GM23338 (cell line): Measurements from ENCODE around the gene GPD2. TPM values are rescaled to one million over a fixed set of nuclear protein-coding genes. Genes with fewer than 3 reads are reported as not detected.

Experiments used
- ATAC-seq: fragments of 200-7000 bp; cut with Tn5 transposase; 3 replicates; pipeline ENCODE4 v1.9.1; 2020
- DNase-seq: peaks from one replicate; pipeline ENCODE4 v3.0.0-alpha.2; 2015; ENCODE audit warnings: low spot score
- H2AFZ ChIP-seq: fragments of 200-600 bp; sonication (generic); 2 replicates; pipeline ENCODE4 v1.8.0; 2016; ENCODE audit warnings: antibody characterized with exemption, mild to moderate bottlenecking, moderate library complexity
- H3F3A ChIP-seq: fragments of 200-600 bp; sonication (generic); replicated peaks from 2 replicates; pipeline ENCODE4 v1.8.0; 2017; ENCODE audit warnings: antibody characterized with exemption, mixed run types, low read depth
- H3K27ac ChIP-seq: fragments of 200-600 bp; sonication (generic); 2 replicates; pipeline ENCODE4 v1.6.1; 2016; ENCODE audit warnings: low read depth
- H3K27me3 ChIP-seq: fragments of 200-600 bp; sonication (generic); 2 replicates; pipeline ENCODE4 v1.8.0; 2016; ENCODE audit warnings: mild to moderate bottlenecking, mixed run types, moderate library complexity; ENCODE audit not compliant: insufficient read depth
- H3K36me3 ChIP-seq: fragments of 200-600 bp; sonication (generic); 2 replicates; pipeline ENCODE4 v1.8.0; 2016; ENCODE audit warnings: mild to moderate bottlenecking; ENCODE audit not compliant: insufficient read depth
- H3K4me1 ChIP-seq: fragments of 200-600 bp; sonication (generic); 2 replicates; pipeline ENCODE4 v1.8.0; 2016; ENCODE audit warnings: mild to moderate bottlenecking, moderate library complexity; ENCODE audit not compliant: insufficient read depth
- H3K4me2 ChIP-seq: fragments of 200-600 bp; sonication (generic); 2 replicates; pipeline ENCODE4 v1.7.1; 2017; ENCODE audit warnings: mixed run types
- H3K4me3 ChIP-seq: fragments of 200-600 bp; sonication (generic); 2 replicates; pipeline ENCODE4 v1.6.1; 2016; ENCODE audit warnings: mixed run types
- H3K79me2 ChIP-seq: fragments of 200-600 bp; sonication (generic); replicated peaks from 2 replicates; pipeline ENCODE4 v1.8.0; 2017; ENCODE audit warnings: mild to moderate bottlenecking; ENCODE audit not compliant: insufficient read depth
- H3K9me2 ChIP-seq: fragments of 200-600 bp; sonication (generic); 2 replicates; pipeline ENCODE4 v1.8.0; 2017; ENCODE audit not compliant: insufficient read depth
- H4K20me1 ChIP-seq: fragments of 200-600 bp; sonication (generic); replicated peaks from 2 replicates; pipeline ENCODE4 v1.8.0; 2017; ENCODE audit warnings: mild to moderate bottlenecking; ENCODE audit not compliant: insufficient read depth
- H3K27ac Mint-ChIP-seq: 2 replicates; pipeline ENCODE4 v1.8.0; 2020; ENCODE audit warnings: inconsistent platforms, mild to moderate bottlenecking, moderate library complexity, mixed read lengths
- H3K27me3 Mint-ChIP-seq: 3 replicates; pipeline ENCODE4 v1.8.0; 2022; ENCODE audit warnings: low read depth, mild to moderate bottlenecking, moderate library complexity, mixed read lengths, inconsistent platforms; ENCODE audit not compliant: insufficient read depth, poor library complexity
- H3K36me3 Mint-ChIP-seq: 3 replicates; pipeline ENCODE4 v1.8.0; 2021; ENCODE audit warnings: low read depth, mild to moderate bottlenecking, inconsistent platforms, moderate library complexity, mixed read lengths
- H3K4me1 Mint-ChIP-seq: 3 replicates; pipeline ENCODE4 v1.8.0; 2020; ENCODE audit warnings: mild to moderate bottlenecking, inconsistent platforms, mixed read lengths
- H3K4me3 Mint-ChIP-seq: 3 replicates; pipeline ENCODE4 v1.8.0; 2021; ENCODE audit warnings: moderate library complexity, mild to moderate bottlenecking, inconsistent platforms, mixed read lengths
- H3K9me3 Mint-ChIP-seq: 3 replicates; pipeline ENCODE4 v1.8.0; 2020; ENCODE audit warnings: moderate library complexity, mild to moderate bottlenecking, inconsistent platforms, mixed read lengths
- CREB1 ChIP-seq: fragments of 250-450 bp; sonication (Bioruptor Pico); IDR thresholded peaks from 2 replicates; pipeline ENCODE4 v1.5.0; 2020; ENCODE audit warnings: low read depth, mild to moderate bottlenecking, moderate library complexity
- EZH2 ChIP-seq: fragments of 200-600 bp; sonication (generic); IDR thresholded peaks from one replicate; pipeline ENCODE4 v1.8.0; 2017; ENCODE audit warnings: antibody characterized with exemption, mild to moderate bottlenecking, low read depth; ENCODE audit not compliant: unreplicated experiment
- EZH2phosphoT487 ChIP-seq: fragments of 200-600 bp; sonication (generic); IDR thresholded peaks from one replicate; pipeline ENCODE4 v1.8.1; 2018; ENCODE audit warnings: antibody characterized with exemption; ENCODE audit not compliant: unreplicated experiment
- JUNB ChIP-seq: IDR thresholded peaks from one replicate; pipeline ENCODE4 v1.6.1; 2016; ENCODE audit warnings: antibody characterized with exemption; ENCODE audit not compliant: unreplicated experiment
- NANOG ChIP-seq: IDR thresholded peaks from 2 replicates; pipeline ENCODE4 v1.6.1; 2016; ENCODE audit warnings: antibody characterized with exemption, borderline replicate concordance
- POLR2AphosphoS5 ChIP-seq: IDR thresholded peaks from 2 replicates; pipeline ENCODE4 v1.6.1; 2016; ENCODE audit warnings: antibody characterized with exemption, low read depth
- STAT1 ChIP-seq: IDR thresholded peaks from one replicate; pipeline ENCODE4 v1.6.1; 2016; ENCODE audit warnings: antibody characterized with exemption; ENCODE audit not compliant: unreplicated experiment
- ZNF114 ChIP-seq: fragments of 250-450 bp; sonication (Bioruptor Pico); IDR thresholded peaks from 2 replicates; pipeline ENCODE4 v1.5.0; 2020; ENCODE audit warnings: mild to moderate bottlenecking, moderate library complexity
- ZNF331 ChIP-seq: fragments of 250-450 bp; sonication (Bioruptor Pico); IDR thresholded peaks from 2 replicates; pipeline ENCODE4 v1.5.0; 2020; ENCODE audit warnings: low read depth, mild to moderate bottlenecking, moderate library complexity
- polyA plus RNA-seq: library from polyadenylated mRNA; unstranded; fragments of >200 nt; fragmentation: Nextera tagmentation; extraction: Ambion mirVana; gene quantifications from 2 replicates; pipeline ENCODE4 v1.2.1, GENCODE V29; 2016
- total RNA-seq: library from RNA; depleted of rRNA; stranded (reverse); fragments of >200 nt; shearing (Covaris generic); gene quantifications from 2 replicates; pipeline ENCODE4 v1.2.3, GENCODE V29; 2014
- TF ChIP-seq, protein P1 (sequence below): fragments of 250-450 bp; sonication (Bioruptor Pico); IDR thresholded peaks from 2 replicates; pipeline ENCODE4 v1.5.0; 2020; ENCODE audit warnings: mild to moderate bottlenecking, moderate library complexity
- TF ChIP-seq, protein P2 (sequence below): IDR thresholded peaks from 2 replicates; pipeline ENCODE4 v1.6.1; 2016; ENCODE audit warnings: antibody characterized with exemption
- TF ChIP-seq, protein P3 (sequence below): IDR thresholded peaks from one replicate; pipeline ENCODE4 v1.6.1; 2018; ENCODE audit warnings: antibody characterized with exemption; ENCODE audit not compliant: unreplicated experiment
- TF ChIP-seq, protein P4 (sequence below), 2 experiments: fragments of 200-600 bp in 1 of 2; sonication (generic) in 1 of 2; conservative IDR thresholded peaks; 2 replicates each; pipeline versions ENCODE4 v1.5.1 to v1.6.1; 2016 to 2017; ENCODE audit warnings: antibody characterized with exemption in 2 of 2, low read depth in 2 of 2, mild to moderate bottlenecking in 2 of 2, moderate library complexity in 1 of 2

Gene GPD2
- total and polyA plus RNA-seq, 2 experiments from 2014 or later = 9.4 to 67.4 TPM

DNA sequence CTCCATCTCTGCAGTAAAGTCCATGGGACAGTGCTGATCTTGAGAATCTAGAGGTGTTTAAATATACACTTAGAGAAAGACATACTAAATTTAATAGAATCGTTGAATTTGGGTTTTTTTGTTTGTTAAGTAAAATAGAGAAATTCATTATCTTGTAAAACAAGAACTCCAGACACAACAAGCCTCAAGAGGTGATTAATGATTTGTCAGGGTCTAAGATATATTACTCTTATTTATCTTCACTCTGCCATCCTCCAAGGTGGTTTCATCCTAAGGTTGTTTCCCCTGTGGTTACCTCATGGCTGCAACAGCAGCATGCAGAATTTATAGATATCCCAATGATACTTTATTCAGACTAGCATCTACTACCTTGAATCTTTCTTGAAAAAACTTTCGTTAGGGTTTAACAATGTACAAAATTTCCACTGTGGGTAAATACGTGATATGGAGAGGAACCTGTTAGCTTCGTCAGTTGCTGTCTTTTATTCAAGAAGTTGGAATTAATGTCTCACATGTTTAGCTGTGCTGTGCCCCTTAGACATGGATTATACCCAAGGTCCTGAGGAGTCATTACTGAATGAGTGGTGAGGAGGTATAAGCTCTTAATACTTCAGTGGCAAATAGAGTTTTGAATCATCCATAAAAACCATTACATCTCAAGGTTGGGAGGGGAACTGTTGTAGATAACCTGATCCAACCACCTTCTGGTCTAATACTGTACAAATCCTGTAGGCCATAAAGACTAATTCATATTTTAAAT is 128.0 kb downstream of the GPD2 start:
- no peaks in the 10 kb centered on the region for H3K36me3 ChIP-seq
- H3F3A ChIP-seq = no peaks in the 10 kb centered on the region
- H3K4me3 ChIP-seq = no peak overlapping the region
- no peaks in the 10 kb centered on the region for H3K27me3 Mint-ChIP-seq
- H3K4me3 Mint-ChIP-seq = no peak overlapping the region
- no peaks in the 10 kb centered on the region for H4K20me1 ChIP-seq
- DNase-seq (no peak), ATAC-seq (no peak)
- H3K27me3 ChIP-seq = no peaks in the 10 kb centered on the region
- no peak overlapping the region for H3K27ac Mint-ChIP-seq
- H3K4me1 ChIP-seq = peaks cover 17% of the 10 kb centered on the region
- H3K79me2 ChIP-seq = no peaks in the 10 kb centered on the region
- H2AFZ ChIP-seq = no peak overlapping the region
- no peaks in the 10 kb centered on the region for H3K9me2 ChIP-seq
- TF ChIP-seq CREB1 = no peak
- TF ChIP-seq POLR2AphosphoS5 = no peak
- TF ChIP-seq JUNB = no peak
- TF ChIP-seq ZNF331 = no peak
- no peak for TF ChIP-seq ZNF114 (CRISPR knock-in tag)
- TF ChIP-seq, protein P1, sequence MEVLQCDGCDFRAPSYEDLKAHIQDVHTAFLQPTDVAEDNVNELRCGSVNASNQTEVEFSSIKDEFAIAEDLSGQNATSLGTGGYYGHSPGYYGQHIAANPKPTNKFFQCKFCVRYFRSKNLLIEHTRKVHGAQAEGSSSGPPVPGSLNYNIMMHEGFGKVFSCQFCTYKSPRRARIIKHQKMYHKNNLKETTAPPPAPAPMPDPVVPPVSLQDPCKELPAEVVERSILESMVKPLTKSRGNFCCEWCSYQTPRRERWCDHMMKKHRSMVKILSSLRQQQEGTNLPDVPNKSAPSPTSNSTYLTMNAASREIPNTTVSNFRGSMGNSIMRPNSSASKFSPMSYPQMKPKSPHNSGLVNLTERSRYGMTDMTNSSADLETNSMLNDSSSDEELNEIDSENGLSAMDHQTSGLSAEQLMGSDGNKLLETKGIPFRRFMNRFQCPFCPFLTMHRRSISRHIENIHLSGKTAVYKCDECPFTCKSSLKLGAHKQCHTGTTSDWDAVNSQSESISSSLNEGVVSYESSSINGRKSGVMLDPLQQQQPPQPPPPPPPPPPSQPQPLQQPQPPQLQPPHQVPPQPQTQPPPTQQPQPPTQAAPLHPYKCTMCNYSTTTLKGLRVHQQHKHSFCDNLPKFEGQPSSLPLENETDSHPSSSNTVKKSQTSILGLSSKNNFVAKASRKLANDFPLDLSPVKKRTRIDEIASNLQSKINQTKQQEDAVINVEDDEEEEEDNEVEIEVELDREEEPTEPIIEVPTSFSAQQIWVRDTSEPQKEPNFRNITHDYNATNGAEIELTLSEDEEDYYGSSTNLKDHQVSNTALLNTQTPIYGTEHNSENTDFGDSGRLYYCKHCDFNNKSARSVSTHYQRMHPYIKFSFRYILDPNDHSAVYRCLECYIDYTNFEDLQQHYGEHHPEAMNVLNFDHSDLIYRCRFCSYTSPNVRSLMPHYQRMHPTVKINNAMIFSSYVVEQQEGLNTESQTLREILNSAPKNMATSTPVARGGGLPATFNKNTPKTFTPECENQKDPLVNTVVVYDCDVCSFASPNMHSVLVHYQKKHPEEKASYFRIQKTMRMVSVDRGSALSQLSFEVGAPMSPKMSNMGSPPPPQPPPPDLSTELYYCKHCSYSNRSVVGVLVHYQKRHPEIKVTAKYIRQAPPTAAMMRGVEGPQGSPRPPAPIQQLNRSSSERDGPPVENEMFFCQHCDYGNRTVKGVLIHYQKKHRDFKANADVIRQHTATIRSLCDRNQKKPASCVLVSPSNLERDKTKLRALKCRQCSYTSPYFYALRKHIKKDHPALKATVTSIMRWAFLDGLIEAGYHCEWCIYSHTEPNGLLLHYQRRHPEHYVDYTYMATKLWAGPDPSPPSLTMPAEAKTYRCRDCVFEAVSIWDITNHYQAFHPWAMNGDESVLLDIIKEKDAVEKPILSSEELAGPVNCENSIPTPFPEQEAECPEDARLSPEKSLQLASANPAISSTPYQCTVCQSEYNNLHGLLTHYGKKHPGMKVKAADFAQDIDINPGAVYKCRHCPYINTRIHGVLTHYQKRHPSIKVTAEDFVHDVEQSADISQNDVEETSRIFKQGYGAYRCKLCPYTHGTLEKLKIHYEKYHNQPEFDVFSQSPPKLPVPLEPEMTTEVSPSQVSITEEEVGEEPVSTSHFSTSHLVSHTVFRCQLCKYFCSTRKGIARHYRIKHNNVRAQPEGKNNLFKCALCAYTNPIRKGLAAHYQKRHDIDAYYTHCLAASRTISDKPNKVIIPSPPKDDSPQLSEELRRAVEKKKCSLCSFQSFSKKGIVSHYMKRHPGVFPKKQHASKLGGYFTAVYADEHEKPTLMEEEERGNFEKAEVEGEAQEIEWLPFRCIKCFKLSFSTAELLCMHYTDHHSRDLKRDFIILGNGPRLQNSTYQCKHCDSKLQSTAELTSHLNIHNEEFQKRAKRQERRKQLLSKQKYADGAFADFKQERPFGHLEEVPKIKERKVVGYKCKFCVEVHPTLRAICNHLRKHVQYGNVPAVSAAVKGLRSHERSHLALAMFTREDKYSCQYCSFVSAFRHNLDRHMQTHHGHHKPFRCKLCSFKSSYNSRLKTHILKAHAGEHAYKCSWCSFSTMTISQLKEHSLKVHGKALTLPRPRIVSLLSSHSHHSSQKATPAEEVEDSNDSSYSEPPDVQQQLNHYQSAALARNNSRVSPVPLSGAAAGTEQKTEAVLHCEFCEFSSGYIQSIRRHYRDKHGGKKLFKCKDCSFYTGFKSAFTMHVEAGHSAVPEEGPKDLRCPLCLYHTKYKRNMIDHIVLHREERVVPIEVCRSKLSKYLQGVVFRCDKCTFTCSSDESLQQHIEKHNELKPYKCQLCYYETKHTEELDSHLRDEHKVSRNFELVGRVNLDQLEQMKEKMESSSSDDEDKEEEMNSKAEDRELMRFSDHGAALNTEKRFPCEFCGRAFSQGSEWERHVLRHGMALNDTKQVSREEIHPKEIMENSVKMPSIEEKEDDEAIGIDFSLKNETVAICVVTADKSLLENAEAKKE (CRISPR knock-in tag) = no peak
- no peak for TF ChIP-seq EZH2phosphoT487
- TF ChIP-seq NANOG = no peak
- TF ChIP-seq STAT1 = no peak
- TF ChIP-seq, protein P2, sequence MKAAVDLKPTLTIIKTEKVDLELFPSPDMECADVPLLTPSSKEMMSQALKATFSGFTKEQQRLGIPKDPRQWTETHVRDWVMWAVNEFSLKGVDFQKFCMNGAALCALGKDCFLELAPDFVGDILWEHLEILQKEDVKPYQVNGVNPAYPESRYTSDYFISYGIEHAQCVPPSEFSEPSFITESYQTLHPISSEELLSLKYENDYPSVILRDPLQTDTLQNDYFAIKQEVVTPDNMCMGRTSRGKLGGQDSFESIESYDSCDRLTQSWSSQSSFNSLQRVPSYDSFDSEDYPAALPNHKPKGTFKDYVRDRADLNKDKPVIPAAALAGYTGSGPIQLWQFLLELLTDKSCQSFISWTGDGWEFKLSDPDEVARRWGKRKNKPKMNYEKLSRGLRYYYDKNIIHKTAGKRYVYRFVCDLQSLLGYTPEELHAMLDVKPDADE = no peak
- no peak for TF ChIP-seq EZH2
- TF ChIP-seq, protein P3, sequence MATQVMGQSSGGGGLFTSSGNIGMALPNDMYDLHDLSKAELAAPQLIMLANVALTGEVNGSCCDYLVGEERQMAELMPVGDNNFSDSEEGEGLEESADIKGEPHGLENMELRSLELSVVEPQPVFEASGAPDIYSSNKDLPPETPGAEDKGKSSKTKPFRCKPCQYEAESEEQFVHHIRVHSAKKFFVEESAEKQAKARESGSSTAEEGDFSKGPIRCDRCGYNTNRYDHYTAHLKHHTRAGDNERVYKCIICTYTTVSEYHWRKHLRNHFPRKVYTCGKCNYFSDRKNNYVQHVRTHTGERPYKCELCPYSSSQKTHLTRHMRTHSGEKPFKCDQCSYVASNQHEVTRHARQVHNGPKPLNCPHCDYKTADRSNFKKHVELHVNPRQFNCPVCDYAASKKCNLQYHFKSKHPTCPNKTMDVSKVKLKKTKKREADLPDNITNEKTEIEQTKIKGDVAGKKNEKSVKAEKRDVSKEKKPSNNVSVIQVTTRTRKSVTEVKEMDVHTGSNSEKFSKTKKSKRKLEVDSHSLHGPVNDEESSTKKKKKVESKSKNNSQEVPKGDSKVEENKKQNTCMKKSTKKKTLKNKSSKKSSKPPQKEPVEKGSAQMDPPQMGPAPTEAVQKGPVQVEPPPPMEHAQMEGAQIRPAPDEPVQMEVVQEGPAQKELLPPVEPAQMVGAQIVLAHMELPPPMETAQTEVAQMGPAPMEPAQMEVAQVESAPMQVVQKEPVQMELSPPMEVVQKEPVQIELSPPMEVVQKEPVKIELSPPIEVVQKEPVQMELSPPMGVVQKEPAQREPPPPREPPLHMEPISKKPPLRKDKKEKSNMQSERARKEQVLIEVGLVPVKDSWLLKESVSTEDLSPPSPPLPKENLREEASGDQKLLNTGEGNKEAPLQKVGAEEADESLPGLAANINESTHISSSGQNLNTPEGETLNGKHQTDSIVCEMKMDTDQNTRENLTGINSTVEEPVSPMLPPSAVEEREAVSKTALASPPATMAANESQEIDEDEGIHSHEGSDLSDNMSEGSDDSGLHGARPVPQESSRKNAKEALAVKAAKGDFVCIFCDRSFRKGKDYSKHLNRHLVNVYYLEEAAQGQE = no peak
- TF ChIP-seq, protein P4, sequence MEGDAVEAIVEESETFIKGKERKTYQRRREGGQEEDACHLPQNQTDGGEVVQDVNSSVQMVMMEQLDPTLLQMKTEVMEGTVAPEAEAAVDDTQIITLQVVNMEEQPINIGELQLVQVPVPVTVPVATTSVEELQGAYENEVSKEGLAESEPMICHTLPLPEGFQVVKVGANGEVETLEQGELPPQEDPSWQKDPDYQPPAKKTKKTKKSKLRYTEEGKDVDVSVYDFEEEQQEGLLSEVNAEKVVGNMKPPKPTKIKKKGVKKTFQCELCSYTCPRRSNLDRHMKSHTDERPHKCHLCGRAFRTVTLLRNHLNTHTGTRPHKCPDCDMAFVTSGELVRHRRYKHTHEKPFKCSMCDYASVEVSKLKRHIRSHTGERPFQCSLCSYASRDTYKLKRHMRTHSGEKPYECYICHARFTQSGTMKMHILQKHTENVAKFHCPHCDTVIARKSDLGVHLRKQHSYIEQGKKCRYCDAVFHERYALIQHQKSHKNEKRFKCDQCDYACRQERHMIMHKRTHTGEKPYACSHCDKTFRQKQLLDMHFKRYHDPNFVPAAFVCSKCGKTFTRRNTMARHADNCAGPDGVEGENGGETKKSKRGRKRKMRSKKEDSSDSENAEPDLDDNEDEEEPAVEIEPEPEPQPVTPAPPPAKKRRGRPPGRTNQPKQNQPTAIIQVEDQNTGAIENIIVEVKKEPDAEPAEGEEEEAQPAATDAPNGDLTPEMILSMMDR (conservative IDR thresholded peaks at IDR 0.05; ENCODE audit: low read depth in 2 of 2) = no peak
- H3K4me1 Mint-ChIP-seq = peaks cover 14% of the 10 kb centered on the region
- no peak overlapping the region for H3K4me2 ChIP-seq
- no peak overlapping the region for H3K27ac ChIP-seq
- H3K36me3 Mint-ChIP-seq = peaks cover 2% of the 10 kb centered on the region; the same call in 1 of the 3 replicates
- no peaks in the 10 kb centered on the region for H3K9me3 Mint-ChIP-seq
